Endothelial cell of umbilical vein (primary cell): Measurements from ENCODE around the gene NR3C1. TPM values are rescaled to one million over a fixed set of nuclear protein-coding genes. Genes with fewer than 3 reads are reported as not detected.

Experiments
- BruUV-seq: library from RNA; stranded (reverse); fragments of 400-500 nt; replicated peaks from 2 replicates; lab custom pipeline; 2021; lab: Mats Ljungman, UMichigan
- CTCF ChIA-PET: fragments of 300-600, 350-600 bp; sonication (Branson Sonifier 250); formaldehyde crosslinking; loops from one replicate; lab custom pipeline; 2021; ENCODE audit warnings: antibody characterized with exemption, inconsistent platforms; lab: Charles Lee
- POLR2A ChIA-PET: fragments of 300-600, 350-600 bp; sonication (Branson Sonifier 250); formaldehyde crosslinking; loops from one replicate; lab custom pipeline; 2021; ENCODE audit warnings: antibody characterized with exemption, inconsistent platforms; lab: Charles Lee
- DNase-seq: peaks from one replicate; pipeline ENCODE4 v3.0.0-alpha.2; 2011; ENCODE audit warnings: low read depth, low spot score
- FAIRE-seq: peaks from 2 replicates; lab custom pipeline; 2011; peaks lifted over from hg19 to GRCh38; lab: Jason Lieb, UNC
- H2AFZ ChIP-seq: 2 replicates; pipeline ENCODE4 v1.6.0; 2012; ENCODE audit warnings: low read depth, low read length, control low read depth, inconsistent platforms
- H3K27ac ChIP-seq: 2 replicates; pipeline ENCODE4 v1.5.1; 2011; ENCODE audit warnings: low read depth, mild to moderate bottlenecking, control low read depth, low read length, moderate library complexity; ENCODE audit not compliant: insufficient read depth
- H3K27me3 ChIP-seq, 2 experiments: 2 replicates each; pipeline versions ENCODE4 v1.6.0 to v1.6.1; 2011; ENCODE audit warnings: low read length in 2 of 2, mixed read lengths in 1 of 2; ENCODE audit not compliant: control insufficient read depth in 2 of 2, insufficient read depth in 2 of 2
- H3K36me3 ChIP-seq, 2 experiments: 2 replicates in 1 of 2; 3 replicates in 1 of 2; pipeline ENCODE4 v1.5.1; 2011; ENCODE audit warnings: low read length in 2 of 2, mild to moderate bottlenecking in 1 of 2, moderate library complexity in 1 of 2; ENCODE audit not compliant: control insufficient read depth in 2 of 2, insufficient read depth in 2 of 2; ENCODE audit errors: extremely low read depth in 1 of 2
- H3K4me1 ChIP-seq: 3 replicates; pipeline ENCODE4 v1.5.1; 2011; ENCODE audit warnings: mild to moderate bottlenecking, low read length; ENCODE audit not compliant: control insufficient read depth, insufficient read depth; ENCODE audit errors: extremely low read depth
- H3K4me2 ChIP-seq: 2 replicates; pipeline ENCODE4 v1.6.1; 2011; ENCODE audit warnings: low read length, control low read depth, mixed read lengths; ENCODE audit not compliant: insufficient read depth
- H3K4me3 ChIP-seq, 3 experiments: fragments of 200-600 bp in 1 of 3; sonication (generic), shearing (Covaris generic) in 1 of 3; replicated peaks in 1 of 3; 2 replicates each; pipeline ENCODE4 v1.5.1; 2011 to 2016; ENCODE audit warnings: control low read depth in 3 of 3, low read length in 3 of 3, mild to moderate bottlenecking in 2 of 3, inconsistent platforms in 1 of 3, low read depth in 1 of 3, moderate library complexity in 1 of 3; ENCODE audit not compliant: insufficient read depth in 1 of 3
- H3K79me2 ChIP-seq: 2 replicates; pipeline ENCODE4 v1.6.0; 2012; ENCODE audit warnings: low read length, inconsistent platforms; ENCODE audit not compliant: control insufficient read depth, insufficient read depth
- H3K9ac ChIP-seq: replicated peaks from 2 replicates; pipeline ENCODE3; 2011; ENCODE audit warnings: low read length, control low read depth; ENCODE audit not compliant: insufficient read depth; ENCODE audit errors: extremely low read depth
- H3K9me1 ChIP-seq: replicated peaks from 3 replicates; pipeline ENCODE4 v1.6.0; 2011; ENCODE audit warnings: mild to moderate bottlenecking, low read length; ENCODE audit not compliant: control insufficient read depth, insufficient read depth; ENCODE audit errors: extremely low read depth
- H3K9me3 ChIP-seq: replicated peaks from 2 replicates; pipeline ENCODE4 v1.5.1; 2012; ENCODE audit warnings: low read length, inconsistent platforms; ENCODE audit not compliant: control insufficient read depth, insufficient read depth
- H4K20me1 ChIP-seq: replicated peaks from 2 replicates; pipeline ENCODE3; 2011; ENCODE audit warnings: mild to moderate bottlenecking, low read length; ENCODE audit not compliant: control insufficient read depth, insufficient read depth; ENCODE audit errors: extremely low read depth
- EZH2 ChIP-seq: IDR thresholded peaks from 2 replicates; pipeline ENCODE4 v1.6.1; 2012; ENCODE audit warnings: borderline replicate concordance, low read depth, mild to moderate bottlenecking, moderate library complexity, low read length, inconsistent platforms; ENCODE audit not compliant: severe bottlenecking
- FOS ChIP-seq: IDR thresholded peaks from 2 replicates; pipeline ENCODE4 v1.6.1; 2011; ENCODE audit warnings: mild to moderate bottlenecking, low read length, moderate library complexity, borderline replicate concordance; ENCODE audit not compliant: insufficient read depth
- GATA2 ChIP-seq: IDR thresholded peaks from 2 replicates; pipeline ENCODE4 v1.7.0; 2011; ENCODE audit warnings: low read depth, mild to moderate bottlenecking, moderate library complexity, mixed read lengths, low read length; ENCODE audit not compliant: insufficient read length, insufficient read depth
- JUN ChIP-seq: IDR thresholded peaks from 2 replicates; pipeline ENCODE4 v1.6.1; 2011; ENCODE audit warnings: borderline replicate concordance, low read depth; ENCODE audit not compliant: insufficient read length, insufficient read depth
- MYC ChIP-seq: IDR thresholded peaks from one replicate; pipeline ENCODE4 v1.6.1; 2011; ENCODE audit warnings: mild to moderate bottlenecking, low read depth, low read length
- POLR2A ChIP-seq: IDR thresholded peaks from 2 replicates; pipeline ENCODE4 v1.6.1; 2012; ENCODE audit warnings: low read depth, mild to moderate bottlenecking, control low read depth, low read length
- POLR2AphosphoS5 ChIP-seq: IDR thresholded peaks from 2 replicates; pipeline ENCODE4 v1.6.1; 2012; ENCODE audit warnings: low read depth, mild to moderate bottlenecking, control low read depth, low read length, moderate library complexity; ENCODE audit not compliant: insufficient read depth
- dilution Hi-C: fragments of 300-500 bp; cut with MboI; formaldehyde crosslinking; loops from one replicate; pipeline ENCODE4 v1.15.0; 2019; ENCODE audit warnings: low sequenced_read_pairs; ENCODE audit not compliant: extremely low pct_ligation_motif_present
- intact Hi-C: fragments of 100-400 bp; cut with micrococcal nuclease; formaldehyde crosslinking; loops from one replicate; pipeline ENCODE4 v1.10.0; 2022
- polyA plus RNA-seq, 4 experiments: library from polyadenylated mRNA; depleted of rRNA in 3 of 4; stranded (reverse) in 3 of 4; unstranded in 1 of 4; fragments of >200 nt; gene quantifications; 2 replicates each; pipeline versions ENCODE4 v1.2.1 to v1.2.3, GENCODE V29; 2011 to 2012; ENCODE audit warnings: missing spikeins in 1 of 4
- small RNA-seq: library from RNA; depleted of rRNA; stranded (forward); fragments of <200 nt; gene quantifications from one replicate; pipeline ENCODE3, GENCODE V24; 2012; ENCODE audit warnings: low replicate concordance, low read depth; ENCODE audit not compliant: insufficient read depth, insufficient read length
- total RNA-seq: library from RNA; stranded (reverse); gene quantifications from 2 replicates; pipeline ENCODE4 v1.2.3, GENCODE V29; 2021
- TF ChIP-seq, protein P1 (sequence below): IDR thresholded peaks from 2 replicates; pipeline ENCODE4 v1.6.1; 2011; ENCODE audit not compliant: insufficient read depth, insufficient read length
- TF ChIP-seq, protein P2 (sequence below), 2 donors: IDR thresholded peaks; 1 replicate in 1 of 2; 2 replicates in 1 of 2; pipeline ENCODE4 v1.5.1; 2011; ENCODE audit warnings: low read length in 2 of 2, mild to moderate bottlenecking in 2 of 2, moderate library complexity in 2 of 2, control low read depth in 1 of 2, inconsistent platforms in 1 of 2, low read depth in 1 of 2; ENCODE audit not compliant: insufficient read depth in 1 of 2; ENCODE audit errors: extremely low read depth in 1 of 2

The NR3C1 gene
- total and polyA plus RNA-seq, 2 donors (not counting 3 experiments of a cell fraction or from before 2014, with no cell fraction given) = 4.1 to 17.0 TPM

DNA sequence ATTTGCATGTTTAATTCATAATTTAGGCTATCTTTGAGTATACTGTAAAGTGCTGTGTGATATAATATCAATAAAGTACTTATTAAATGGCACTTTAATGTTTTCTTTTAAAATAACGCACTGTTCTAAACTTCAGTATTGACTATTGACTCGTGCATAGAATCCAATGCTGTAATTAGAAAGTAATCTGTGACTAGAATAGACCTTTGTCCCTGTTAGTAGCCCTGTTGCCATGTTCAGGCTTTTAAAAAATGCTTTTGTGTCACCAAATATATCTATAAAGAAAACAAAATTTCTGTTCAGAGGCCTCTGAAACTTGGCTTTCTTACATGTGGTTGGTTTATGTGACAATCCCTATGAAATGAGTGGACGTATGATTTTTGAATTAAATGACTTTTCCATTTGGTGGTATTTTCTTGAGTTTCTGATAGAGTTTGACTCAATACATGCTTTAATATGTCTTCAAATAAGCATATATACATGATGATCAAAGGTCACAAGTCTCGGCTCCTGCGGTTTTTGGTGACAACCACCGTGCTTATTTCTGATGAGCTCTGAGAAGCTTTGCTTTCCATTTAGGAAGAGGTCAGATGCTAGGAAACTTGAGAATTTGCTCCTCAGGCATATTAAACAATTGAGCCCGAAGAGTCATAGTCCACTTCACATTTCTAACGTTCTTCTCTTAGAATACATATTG is 174.7 kb downstream of the NR3C1 start:
- FAIRE-seq (no peak), DNase-seq (no peak)
- ChIA-PET POLR2A (interaction anchor here (0.7 kb wide), 1 partner anchor 11 kb away, joined by 3 read pairs; no protein-coding TSS in a partner anchor), CTCF (interaction anchor here (3.2 kb wide), 1 partner anchor 9 kb away, joined by 13 read pairs; no protein-coding TSS in a partner anchor)
- Histone ChIP-seq H3K79me2 (no peaks in the 10 kb centered on the region), H3K4me3 (no peak overlapping the region), H3K36me3 (no peaks in the 10 kb centered on the region), H4K20me1 (no peaks in the 10 kb centered on the region), H3K9me3 (no peaks in the 10 kb centered on the region), H3K9ac (no peak overlapping the region), H3K9me1 (no peaks in the 10 kb centered on the region), H3K4me1 (no peaks in the 10 kb centered on the region), H3K27ac (no peak overlapping the region), H3K27me3 (no peaks in the 10 kb centered on the region), H2AFZ (no peak overlapping the region), H3K4me2 (no peak overlapping the region)
- TF ChIP-seq, protein P1, sequence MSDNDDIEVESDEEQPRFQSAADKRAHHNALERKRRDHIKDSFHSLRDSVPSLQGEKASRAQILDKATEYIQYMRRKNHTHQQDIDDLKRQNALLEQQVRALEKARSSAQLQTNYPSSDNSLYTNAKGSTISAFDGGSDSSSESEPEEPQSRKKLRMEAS = no peak
- TF ChIP-seq JUN (no peak), POLR2AphosphoS5 (no peak), POLR2A (no peak), MYC (no peak), EZH2 (no peak), FOS (no peak), GATA2 (no peak)
- TF ChIP-seq, protein P2, sequence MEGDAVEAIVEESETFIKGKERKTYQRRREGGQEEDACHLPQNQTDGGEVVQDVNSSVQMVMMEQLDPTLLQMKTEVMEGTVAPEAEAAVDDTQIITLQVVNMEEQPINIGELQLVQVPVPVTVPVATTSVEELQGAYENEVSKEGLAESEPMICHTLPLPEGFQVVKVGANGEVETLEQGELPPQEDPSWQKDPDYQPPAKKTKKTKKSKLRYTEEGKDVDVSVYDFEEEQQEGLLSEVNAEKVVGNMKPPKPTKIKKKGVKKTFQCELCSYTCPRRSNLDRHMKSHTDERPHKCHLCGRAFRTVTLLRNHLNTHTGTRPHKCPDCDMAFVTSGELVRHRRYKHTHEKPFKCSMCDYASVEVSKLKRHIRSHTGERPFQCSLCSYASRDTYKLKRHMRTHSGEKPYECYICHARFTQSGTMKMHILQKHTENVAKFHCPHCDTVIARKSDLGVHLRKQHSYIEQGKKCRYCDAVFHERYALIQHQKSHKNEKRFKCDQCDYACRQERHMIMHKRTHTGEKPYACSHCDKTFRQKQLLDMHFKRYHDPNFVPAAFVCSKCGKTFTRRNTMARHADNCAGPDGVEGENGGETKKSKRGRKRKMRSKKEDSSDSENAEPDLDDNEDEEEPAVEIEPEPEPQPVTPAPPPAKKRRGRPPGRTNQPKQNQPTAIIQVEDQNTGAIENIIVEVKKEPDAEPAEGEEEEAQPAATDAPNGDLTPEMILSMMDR (IDR thresholded peaks at IDR 0.05; ENCODE audit: extremely low read depth in 1 of 2, insufficient read depth in 1 of 2, low read depth in 1 of 2, low read length in 2 of 2) = no peak
- BruUV-seq = no TSS peak
- intact Hi-C loops (no loop called here), dilution Hi-C loops (no loop called here)

Small RNA genes within 50 kb of the gene (small RNA-seq; reads per million reads assigned to genes)
- gene AC091925.2 = not detected
